Measurements from ENCODE around the gene HOXA5.

HOXA5 gene

GRCh38 chr7:27092819-27093110, 50.7 kb downstream of the HOXA5 start:
- H3K4me3 ChIP-seq (ENCODE audit: low read length) = no peak overlapping the region
- H2AFZ ChIP-seq (ENCODE audit: low read length) = no peak overlapping the region
- no peaks in the 10 kb centered on the region for H3K79me2 ChIP-seq (ENCODE audit: low read length)
- TF ChIP-seq EZH2phosphoT487 (IDR thresholded peaks at IDR 0.05; ENCODE audit: low read length) = no peak
- no peak for TF ChIP-seq EZH2 (optimal IDR thresholded peaks at IDR 0.05; ENCODE audit: low read depth, low read length)
- no peak for TF ChIP-seq CTCF (IDR thresholded peaks at IDR 0.05; ENCODE audit: low read length)
- no peaks in the 10 kb centered on the region for H3K4me1 ChIP-seq (ENCODE audit: low read length)
- H3K27ac ChIP-seq (ENCODE audit: low read length) = no peak overlapping the region
- H3K27me3 ChIP-seq (replicated peaks; ENCODE audit: insufficient read depth, low read length) = peaks cover 16% of the 10 kb centered on the region
- H3F3A ChIP-seq (ENCODE audit: insufficient read depth, low read length) = no peaks in the 10 kb centered on the region
- no peak overlapping the region for H3K9ac ChIP-seq (ENCODE audit: low read length)
- H3K4me2 ChIP-seq (ENCODE audit: low read depth, low read length) = no peak overlapping the region
- no peaks in the 10 kb centered on the region for H3K36me3 ChIP-seq (replicated peaks; ENCODE audit: insufficient read depth, low read length)
- no peaks in the 10 kb centered on the region for H3K9me2 ChIP-seq (replicated peaks; ENCODE audit: insufficient read depth, low read length)
- H3K9me3 ChIP-seq (replicated peaks; ENCODE audit: insufficient read depth, low read length) = no peaks in the 10 kb centered on the region
- no peaks in the 10 kb centered on the region for H4K20me1 ChIP-seq (ENCODE audit: insufficient read depth, low read length)
- no peak for DNase-seq

- no peaks in the 10 kb centered on the region for H3K9me2 ChIP-seq (replicated peaks; ENCODE audit: insufficient read depth, low read length)
- peaks cover 11% of the 10 kb centered on the region for H3K27me3 ChIP-seq (replicated peaks; ENCODE audit: insufficient read depth, low read length)
- TF ChIP-seq EZH2phosphoT487 (IDR thresholded peaks at IDR 0.05; ENCODE audit: low read length) (no peak), EZH2 (optimal IDR thresholded peaks at IDR 0.05; ENCODE audit: low read depth, low read length) (no peak), CTCF (IDR thresholded peaks at IDR 0.05; ENCODE audit: low read length) (no peak)
- no peaks in the 10 kb centered on the region for H4K20me1 ChIP-seq (ENCODE audit: insufficient read depth, low read length)
- no peak for DNase-seq
- no peak overlapping the region for H3K27ac ChIP-seq (ENCODE audit: low read length)
- H3K9ac ChIP-seq (ENCODE audit: low read length) = no peak overlapping the region
- no peak overlapping the region for H3K4me3 ChIP-seq (ENCODE audit: low read length)
- H3K9me3 ChIP-seq (replicated peaks; ENCODE audit: insufficient read depth, low read length) = no peaks in the 10 kb centered on the region
- no peaks in the 10 kb centered on the region for H3K4me1 ChIP-seq (ENCODE audit: low read length)
- no peaks in the 10 kb centered on the region for H3K36me3 ChIP-seq (replicated peaks; ENCODE audit: insufficient read depth, low read length)
- no peaks in the 10 kb centered on the region for H3F3A ChIP-seq (ENCODE audit: insufficient read depth, low read length)
- no peak overlapping the region for H3K4me2 ChIP-seq (ENCODE audit: low read depth, low read length)
- H2AFZ ChIP-seq (ENCODE audit: low read length) = no peak overlapping the region
- no peaks in the 10 kb centered on the region for H3K79me2 ChIP-seq (ENCODE audit: low read length)
Observed at GRCh38 chr7:27091941-27092818, 51.3 kb downstream of the HOXA5 start.

GRCh38 chr7:27091105-27091504, 52.4 kb downstream of the HOXA5 start:
- no peaks in the 10 kb centered on the region for H4K20me1 ChIP-seq (ENCODE audit: insufficient read depth, low read length)
- H3K27me3 ChIP-seq (replicated peaks; ENCODE audit: insufficient read depth, low read length) = peaks cover 11% of the 10 kb centered on the region
- no peak overlapping the region for H3K4me3 ChIP-seq (ENCODE audit: low read length)
- no peaks in the 10 kb centered on the region for H3K9me2 ChIP-seq (replicated peaks; ENCODE audit: insufficient read depth, low read length)
- no peak overlapping the region for H2AFZ ChIP-seq (ENCODE audit: low read length)
- H3F3A ChIP-seq (ENCODE audit: insufficient read depth, low read length) = no peaks in the 10 kb centered on the region
- H3K36me3 ChIP-seq (replicated peaks; ENCODE audit: insufficient read depth, low read length) = no peaks in the 10 kb centered on the region
- no peaks in the 10 kb centered on the region for H3K4me1 ChIP-seq (ENCODE audit: low read length)
- no peaks in the 10 kb centered on the region for H3K9me3 ChIP-seq (replicated peaks; ENCODE audit: insufficient read depth, low read length)
- H3K9ac ChIP-seq (ENCODE audit: low read length) = no peak overlapping the region
- H3K4me2 ChIP-seq (ENCODE audit: low read depth, low read length) = no peak overlapping the region
- no peak for TF ChIP-seq EZH2 (optimal IDR thresholded peaks at IDR 0.05; ENCODE audit: low read depth, low read length)
- no peak for TF ChIP-seq EZH2phosphoT487 (IDR thresholded peaks at IDR 0.05; ENCODE audit: low read length)
- TF ChIP-seq CTCF (IDR thresholded peaks at IDR 0.05; ENCODE audit: low read length) = no peak
- H3K27ac ChIP-seq (ENCODE audit: low read length) = no peak overlapping the region
- H3K79me2 ChIP-seq (ENCODE audit: low read length) = no peaks in the 10 kb centered on the region
- no peak for DNase-seq

Measured in MM.1S (cell line).